GM12892 (cell line): ENCODE measurements around the gene SPRN.

Source experiments
- POLR2A ChIP-seq: IDR thresholded peaks from 2 replicates; pipeline ENCODE4 v1.6.1; 2011; ENCODE audit warnings: low read depth, low read length, control low read depth
- POLR2AphosphoS5 ChIP-seq: IDR thresholded peaks from 2 replicates; pipeline ENCODE4 v1.6.1; 2011; ENCODE audit warnings: low read depth, low read length, control low read depth

GRCh38 chr10:133393401-133394063, 30.9 kb downstream of the SPRN start:
- no peak for TF ChIP-seq POLR2AphosphoS5
- TF ChIP-seq POLR2A: no peak
